Panc1 (cell line): ENCODE results near the gene IFIT1B. TPM values are rescaled to one million over a fixed set of nuclear protein-coding genes. Genes with fewer than 3 reads are reported as not detected.

Experiments used
- ATAC-seq: fragments of 200-7000 bp; cut with Tn5 transposase; 2 replicates; pipeline ENCODE4 v1.9.1; 2020; ENCODE audit warnings: mild to moderate bottlenecking, moderate library complexity
- BruUV-seq: library from RNA; stranded (reverse); fragments of 400-500 nt; replicated peaks from 2 replicates; lab custom pipeline; 2021; lab: Mats Ljungman, UMichigan
- CTCF ChIA-PET: fragments of 300-600 bp; sonication (Branson Sonifier 250); formaldehyde crosslinking; loops from one replicate; lab custom pipeline; 2022; ENCODE audit warnings: antibody characterized with exemption; lab: Charles Lee
- POLR2A ChIA-PET: fragments of 300-600 bp; sonication (Branson Sonifier 250); formaldehyde crosslinking; loops from one replicate; lab custom pipeline; 2022; ENCODE audit warnings: antibody characterized with exemption; lab: Charles Lee
- DNase-seq: peaks from one replicate; pipeline ENCODE4 v3.0.0-alpha.2; 2010; ENCODE audit warnings: low read depth, low spot score
- H3K27ac ChIP-seq: 2 replicates; pipeline ENCODE4 v1.5.1; 2011; ENCODE audit warnings: mild to moderate bottlenecking, low read length, inconsistent platforms
- H3K27me3 ChIP-seq: fragments of 200-500 bp; sonication (Bioruptor generic); 2 replicates; pipeline ENCODE4 v1.6.0; 2014; ENCODE audit warnings: low read length, inconsistent platforms; ENCODE audit not compliant: control insufficient read depth, insufficient read depth
- H3K36me3 ChIP-seq: fragments of 200-500 bp; sonication (Bioruptor generic); 2 replicates; pipeline ENCODE4 v1.5.1; 2014; ENCODE audit warnings: inconsistent platforms, mild to moderate bottlenecking, low read length, moderate library complexity; ENCODE audit not compliant: control insufficient read depth, insufficient read depth
- H3K4me1 ChIP-seq: 2 replicates; pipeline ENCODE4 v1.5.1; 2011; ENCODE audit warnings: inconsistent platforms, mild to moderate bottlenecking, low read length, moderate library complexity; ENCODE audit not compliant: control insufficient read depth, insufficient read depth
- H3K4me3 ChIP-seq, 2 experiments: 2 replicates each; pipeline ENCODE4 v1.5.1; 2011 to 2012; ENCODE audit warnings: low read depth in 2 of 2, low read length in 2 of 2, mild to moderate bottlenecking in 2 of 2, inconsistent platforms in 1 of 2, moderate library complexity in 1 of 2
- H3K9me3 ChIP-seq: fragments of 200-500 bp; sonication (Bioruptor generic); 2 replicates; pipeline ENCODE4 v1.5.1; 2014; ENCODE audit warnings: low read depth, mild to moderate bottlenecking, inconsistent platforms, low read length, moderate library complexity; ENCODE audit not compliant: control insufficient read depth, insufficient read depth
- POLR2AphosphoS5 ChIP-seq: IDR thresholded peaks from 2 replicates; pipeline ENCODE4 v1.6.1; 2012; ENCODE audit warnings: mild to moderate bottlenecking, low read depth, low read length, moderate library complexity
- SIN3A ChIP-seq: IDR thresholded peaks from 2 replicates; pipeline ENCODE4 v1.6.1; 2012; ENCODE audit warnings: low read depth, mild to moderate bottlenecking, low read length, moderate library complexity, borderline replicate concordance; ENCODE audit not compliant: insufficient read depth
- TCF7L2 ChIP-seq: IDR thresholded peaks from 2 replicates; pipeline ENCODE4 v1.6.1; 2011; ENCODE audit warnings: mild to moderate bottlenecking, low read depth, low read length, inconsistent platforms
- in situ Hi-C: cut with HindIII; loops from 2 replicates; pipeline ENCODE4 v1.10.0; 2016; ENCODE audit warnings: low sequenced_read_pairs, low pct_unique_long_range_greater_than_20kb
- intact Hi-C: fragments of 100-400 bp; cut with micrococcal nuclease; formaldehyde crosslinking; loops from one replicate; pipeline ENCODE4 v1.10.0; 2022; ENCODE audit not compliant: unreplicated experiment
- total RNA-seq: library from RNA; stranded (reverse); gene quantifications from one replicate; pipeline ENCODE4 v1.2.1, GENCODE V29; 2021; ENCODE audit not compliant: unreplicated experiment
- TF ChIP-seq, protein P1 (sequence below), 2 experiments: IDR thresholded peaks; 2 replicates each; pipeline ENCODE4 v1.6.1; 2011 to 2012; ENCODE audit warnings: low read depth in 2 of 2, control low read depth in 1 of 2, low read length in 1 of 2, mild to moderate bottlenecking in 1 of 2, moderate library complexity in 1 of 2; ENCODE audit not compliant: insufficient read depth in 1 of 2
- TF ChIP-seq, protein P2 (sequence below): fragments of 450-650 bp; IDR thresholded peaks from 2 replicates; pipeline ENCODE4 v1.5.1; 2017; ENCODE audit warnings: mild to moderate bottlenecking

The IFIT1B gene
- total RNA-seq, 1 experiment from 2014 or later: not detected

GRCh38 chr10:89373916-89374711 lies 3.7 kb upstream of the IFIT1B start:
- no peaks in the 10 kb centered on the region for H3K27me3 ChIP-seq
- DNase-seq (peak; percentile 78), ATAC-seq (peak; percentile 85)
- in situ Hi-C loops (no loop called here), intact Hi-C loops (no loop called here)
- no TSS peak for BruUV-seq
- POLR2A ChIA-PET: no interaction called here
- no peak overlapping the region for H3K4me3 ChIP-seq
- peak overlapping the region; percentile 78 for H3K27ac ChIP-seq
- no peaks in the 10 kb centered on the region for H3K36me3 ChIP-seq
- TF ChIP-seq TCF7L2 (no peak), POLR2AphosphoS5 (no peak), SIN3A (no peak)
- TF ChIP-seq, protein P1, sequence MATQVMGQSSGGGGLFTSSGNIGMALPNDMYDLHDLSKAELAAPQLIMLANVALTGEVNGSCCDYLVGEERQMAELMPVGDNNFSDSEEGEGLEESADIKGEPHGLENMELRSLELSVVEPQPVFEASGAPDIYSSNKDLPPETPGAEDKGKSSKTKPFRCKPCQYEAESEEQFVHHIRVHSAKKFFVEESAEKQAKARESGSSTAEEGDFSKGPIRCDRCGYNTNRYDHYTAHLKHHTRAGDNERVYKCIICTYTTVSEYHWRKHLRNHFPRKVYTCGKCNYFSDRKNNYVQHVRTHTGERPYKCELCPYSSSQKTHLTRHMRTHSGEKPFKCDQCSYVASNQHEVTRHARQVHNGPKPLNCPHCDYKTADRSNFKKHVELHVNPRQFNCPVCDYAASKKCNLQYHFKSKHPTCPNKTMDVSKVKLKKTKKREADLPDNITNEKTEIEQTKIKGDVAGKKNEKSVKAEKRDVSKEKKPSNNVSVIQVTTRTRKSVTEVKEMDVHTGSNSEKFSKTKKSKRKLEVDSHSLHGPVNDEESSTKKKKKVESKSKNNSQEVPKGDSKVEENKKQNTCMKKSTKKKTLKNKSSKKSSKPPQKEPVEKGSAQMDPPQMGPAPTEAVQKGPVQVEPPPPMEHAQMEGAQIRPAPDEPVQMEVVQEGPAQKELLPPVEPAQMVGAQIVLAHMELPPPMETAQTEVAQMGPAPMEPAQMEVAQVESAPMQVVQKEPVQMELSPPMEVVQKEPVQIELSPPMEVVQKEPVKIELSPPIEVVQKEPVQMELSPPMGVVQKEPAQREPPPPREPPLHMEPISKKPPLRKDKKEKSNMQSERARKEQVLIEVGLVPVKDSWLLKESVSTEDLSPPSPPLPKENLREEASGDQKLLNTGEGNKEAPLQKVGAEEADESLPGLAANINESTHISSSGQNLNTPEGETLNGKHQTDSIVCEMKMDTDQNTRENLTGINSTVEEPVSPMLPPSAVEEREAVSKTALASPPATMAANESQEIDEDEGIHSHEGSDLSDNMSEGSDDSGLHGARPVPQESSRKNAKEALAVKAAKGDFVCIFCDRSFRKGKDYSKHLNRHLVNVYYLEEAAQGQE (IDR thresholded peaks at IDR 0.05; ENCODE audit: insufficient read depth in 1 of 2, low read depth in 2 of 2, low read length in 1 of 2): no peak
- TF ChIP-seq, protein P2, sequence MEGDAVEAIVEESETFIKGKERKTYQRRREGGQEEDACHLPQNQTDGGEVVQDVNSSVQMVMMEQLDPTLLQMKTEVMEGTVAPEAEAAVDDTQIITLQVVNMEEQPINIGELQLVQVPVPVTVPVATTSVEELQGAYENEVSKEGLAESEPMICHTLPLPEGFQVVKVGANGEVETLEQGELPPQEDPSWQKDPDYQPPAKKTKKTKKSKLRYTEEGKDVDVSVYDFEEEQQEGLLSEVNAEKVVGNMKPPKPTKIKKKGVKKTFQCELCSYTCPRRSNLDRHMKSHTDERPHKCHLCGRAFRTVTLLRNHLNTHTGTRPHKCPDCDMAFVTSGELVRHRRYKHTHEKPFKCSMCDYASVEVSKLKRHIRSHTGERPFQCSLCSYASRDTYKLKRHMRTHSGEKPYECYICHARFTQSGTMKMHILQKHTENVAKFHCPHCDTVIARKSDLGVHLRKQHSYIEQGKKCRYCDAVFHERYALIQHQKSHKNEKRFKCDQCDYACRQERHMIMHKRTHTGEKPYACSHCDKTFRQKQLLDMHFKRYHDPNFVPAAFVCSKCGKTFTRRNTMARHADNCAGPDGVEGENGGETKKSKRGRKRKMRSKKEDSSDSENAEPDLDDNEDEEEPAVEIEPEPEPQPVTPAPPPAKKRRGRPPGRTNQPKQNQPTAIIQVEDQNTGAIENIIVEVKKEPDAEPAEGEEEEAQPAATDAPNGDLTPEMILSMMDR: no peak
- no peaks in the 10 kb centered on the region for H3K9me3 ChIP-seq
- peaks cover 20% of the 10 kb centered on the region for H3K4me1 ChIP-seq
- CTCF ChIA-PET: interaction anchor here (0.6 kb wide), 1 partner anchor 63 kb away, joined by 8 read pairs; no protein-coding TSS in a partner anchor

GRCh38 chr10:89374713-89375141 lies 3.1 kb upstream of the IFIT1B start:
- CTCF ChIA-PET: interaction anchor here (0.6 kb wide), 1 partner anchor 63 kb away, joined by 8 read pairs; no protein-coding TSS in a partner anchor

More at GRCh38 chr10:89374713-89375141, 3.1 kb upstream of the IFIT1B start:
- peak overlapping the region; percentile 78 for H3K27ac ChIP-seq
- TF ChIP-seq SIN3A: no peak
- no peak for TF ChIP-seq TCF7L2
- TF ChIP-seq POLR2AphosphoS5: no peak
- TF ChIP-seq, protein P2: no peak
- TF ChIP-seq, protein P1 (IDR thresholded peaks at IDR 0.05; ENCODE audit: insufficient read depth in 1 of 2, low read depth in 2 of 2, low read length in 1 of 2): no peak
- no TSS peak for BruUV-seq
- POLR2A ChIA-PET: no interaction called here
- no peaks in the 10 kb centered on the region for H3K36me3 ChIP-seq
- in situ Hi-C loops (no loop called here), intact Hi-C loops (no loop called here)
- no peaks in the 10 kb centered on the region for H3K9me3 ChIP-seq
- H3K4me1 ChIP-seq: peaks cover 18% of the 10 kb centered on the region
- H3K4me3 ChIP-seq: no peak overlapping the region
- no peaks in the 10 kb centered on the region for H3K27me3 ChIP-seq
- DNase-seq: no peak
- ATAC-seq: peak; percentile 44
